Right hindlimb (tissue), 1 donor: ENCODE data around the gene SH3BP1.

Source experiments
- DNase-seq: peaks from one replicate; pipeline ENCODE4 v3.0.0-alpha.2; 2018

SH3BP1 gene

GRCh38 chr22:37617431-37617830, 22.0 kb upstream of the SH3BP1 start:
- DNase-seq, result no peak

- no peak for DNase-seq
Measured at GRCh38 chr22:37618072-37618656, 21.3 kb upstream of the SH3BP1 start.

- DNase-seq, result no peak
Measured at GRCh38 chr22:37618674-37619073, 20.8 kb upstream of the SH3BP1 start.

- DNase-seq, result no peak
Measured at GRCh38 chr22:37619991-37620390, 19.5 kb upstream of the SH3BP1 start.

GRCh38 chr22:37621352-37621860, 18.1 kb upstream of the SH3BP1 start:
- DNase-seq, result no peak

- peak; percentile 80 for DNase-seq
Measured at GRCh38 chr22:37623075-37624016, 16.1 kb upstream of the SH3BP1 start.

- peak; percentile 28 for DNase-seq
Measured at GRCh38 chr22:37624017-37624365, 15.5 kb upstream of the SH3BP1 start.

- DNase-seq, result no peak
Measured at GRCh38 chr22:37624876-37625275, 14.6 kb upstream of the SH3BP1 start.

GRCh38 chr22:37625737-37626136, 13.7 kb upstream of the SH3BP1 start:
- no peak for DNase-seq

- peak; percentile 52 for DNase-seq
Measured at GRCh38 chr22:37626144-37626543, 13.3 kb upstream of the SH3BP1 start.

- no peak for DNase-seq
Measured at GRCh38 chr22:37626556-37627075, 12.9 kb upstream of the SH3BP1 start.

GRCh38 chr22:37627121-37627520, 12.3 kb upstream of the SH3BP1 start:
- no peak for DNase-seq

GRCh38 chr22:37627545-37627944, 11.9 kb upstream of the SH3BP1 start:
- no peak for DNase-seq

- DNase-seq, result no peak
Measured at GRCh38 chr22:37628830-37629229, 10.6 kb upstream of the SH3BP1 start.

GRCh38 chr22:37629928-37630327, 9.5 kb upstream of the SH3BP1 start:
- DNase-seq, result no peak

- no peak for DNase-seq
Measured at GRCh38 chr22:37630839-37631435, 8.5 kb upstream of the SH3BP1 start.

- DNase-seq, result peak; percentile 51
Measured at GRCh38 chr22:37631448-37632173, 7.9 kb upstream of the SH3BP1 start.

- DNase-seq, result no peak
Measured at GRCh38 chr22:37632174-37633088, 7.0 kb upstream of the SH3BP1 start.

- DNase-seq, result no peak
Measured at GRCh38 chr22:37633089-37633624, 6.3 kb upstream of the SH3BP1 start.

- peak; percentile 97 for DNase-seq
Measured at GRCh38 chr22:37633625-37634416, 5.6 kb upstream of the SH3BP1 start.
